Cardiac fibroblast (primary cell): ENCODE measurements around the gene SYTL2.
A peak's percentile ranks its signal among the peaks of the same experiment; 100 is the strongest.

ENCODE experiments used
- DNase-seq, 2 donors: peaks; one replicate each; pipeline versions ENCODE4 v3.0.0 to v3.0.0-alpha.2; 2010; ENCODE audit warnings: low read depth in 2 of 2
- H3K4me3 ChIP-seq, 2 donors: replicated peaks in 1 of 2; 1 replicate in 1 of 2; 2 replicates in 1 of 2; pipeline ENCODE4 v1.5.1; 2011; ENCODE audit warnings: low read depth in 2 of 2, low read length in 2 of 2, mild to moderate bottlenecking in 2 of 2, moderate library complexity in 1 of 2
- TF ChIP-seq, protein P1 (sequence below): IDR thresholded peaks from one replicate; pipeline ENCODE4 v1.5.1; 2011; ENCODE audit warnings: low read depth, mild to moderate bottlenecking, low read length, inconsistent platforms

The SYTL2 gene

DNA sequence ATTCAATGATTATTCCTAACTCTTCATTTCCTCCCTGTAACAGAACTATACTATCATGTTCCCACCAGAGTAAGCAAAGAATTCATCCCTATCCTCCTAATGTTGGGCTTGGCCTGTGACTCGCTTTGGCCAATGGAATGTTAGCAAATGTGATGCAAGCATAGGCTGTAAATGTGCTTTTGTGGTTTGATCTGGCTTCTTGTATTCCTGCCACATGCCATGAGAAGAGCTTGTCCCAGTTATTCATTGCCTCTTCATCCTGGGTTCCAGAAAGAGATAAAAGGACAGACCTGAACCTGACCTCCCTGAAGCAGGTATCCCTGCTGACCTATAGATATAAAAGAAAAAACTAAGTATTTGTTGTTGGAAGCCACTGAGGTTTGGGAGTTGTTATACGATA lies 51.0 kb downstream of the SYTL2 start:
- peak; percentile 58 to 72 for DNase-seq

GRCh38 chr11:85758480-85759039 lies 52.4 kb downstream of the SYTL2 start:
- no peak for DNase-seq
- TF ChIP-seq, protein P1, sequence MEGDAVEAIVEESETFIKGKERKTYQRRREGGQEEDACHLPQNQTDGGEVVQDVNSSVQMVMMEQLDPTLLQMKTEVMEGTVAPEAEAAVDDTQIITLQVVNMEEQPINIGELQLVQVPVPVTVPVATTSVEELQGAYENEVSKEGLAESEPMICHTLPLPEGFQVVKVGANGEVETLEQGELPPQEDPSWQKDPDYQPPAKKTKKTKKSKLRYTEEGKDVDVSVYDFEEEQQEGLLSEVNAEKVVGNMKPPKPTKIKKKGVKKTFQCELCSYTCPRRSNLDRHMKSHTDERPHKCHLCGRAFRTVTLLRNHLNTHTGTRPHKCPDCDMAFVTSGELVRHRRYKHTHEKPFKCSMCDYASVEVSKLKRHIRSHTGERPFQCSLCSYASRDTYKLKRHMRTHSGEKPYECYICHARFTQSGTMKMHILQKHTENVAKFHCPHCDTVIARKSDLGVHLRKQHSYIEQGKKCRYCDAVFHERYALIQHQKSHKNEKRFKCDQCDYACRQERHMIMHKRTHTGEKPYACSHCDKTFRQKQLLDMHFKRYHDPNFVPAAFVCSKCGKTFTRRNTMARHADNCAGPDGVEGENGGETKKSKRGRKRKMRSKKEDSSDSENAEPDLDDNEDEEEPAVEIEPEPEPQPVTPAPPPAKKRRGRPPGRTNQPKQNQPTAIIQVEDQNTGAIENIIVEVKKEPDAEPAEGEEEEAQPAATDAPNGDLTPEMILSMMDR: no peak
- H3K4me3 ChIP-seq: no peak overlapping the region

More for the DNA sequence above, 51.0 kb downstream of the SYTL2 start:
- no peak overlapping the region for H3K4me3 ChIP-seq
- TF ChIP-seq, protein P1: no peak

DNA sequence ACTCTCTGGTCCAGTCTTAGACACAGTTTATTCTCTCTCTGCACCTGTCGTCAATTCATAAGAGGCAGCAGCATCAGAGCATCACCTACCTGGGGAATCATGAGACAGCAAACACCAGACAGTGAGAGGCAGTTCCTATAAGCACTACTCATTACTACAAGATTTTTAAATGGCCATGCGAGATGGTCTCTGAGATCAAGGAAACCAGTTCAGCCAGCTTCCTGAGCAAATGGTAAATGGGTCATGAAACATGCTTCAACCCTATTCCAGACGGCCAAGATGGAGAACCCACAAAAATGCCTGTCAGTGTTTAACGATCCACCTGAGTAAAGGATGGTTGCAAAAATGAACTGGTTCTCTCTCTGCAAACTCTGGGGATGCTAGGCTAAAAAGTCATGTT lies 52.9 kb downstream of the SYTL2 start:
- no peak overlapping the region for H3K4me3 ChIP-seq
- TF ChIP-seq, protein P1: no peak
- no peak for DNase-seq

DNA sequence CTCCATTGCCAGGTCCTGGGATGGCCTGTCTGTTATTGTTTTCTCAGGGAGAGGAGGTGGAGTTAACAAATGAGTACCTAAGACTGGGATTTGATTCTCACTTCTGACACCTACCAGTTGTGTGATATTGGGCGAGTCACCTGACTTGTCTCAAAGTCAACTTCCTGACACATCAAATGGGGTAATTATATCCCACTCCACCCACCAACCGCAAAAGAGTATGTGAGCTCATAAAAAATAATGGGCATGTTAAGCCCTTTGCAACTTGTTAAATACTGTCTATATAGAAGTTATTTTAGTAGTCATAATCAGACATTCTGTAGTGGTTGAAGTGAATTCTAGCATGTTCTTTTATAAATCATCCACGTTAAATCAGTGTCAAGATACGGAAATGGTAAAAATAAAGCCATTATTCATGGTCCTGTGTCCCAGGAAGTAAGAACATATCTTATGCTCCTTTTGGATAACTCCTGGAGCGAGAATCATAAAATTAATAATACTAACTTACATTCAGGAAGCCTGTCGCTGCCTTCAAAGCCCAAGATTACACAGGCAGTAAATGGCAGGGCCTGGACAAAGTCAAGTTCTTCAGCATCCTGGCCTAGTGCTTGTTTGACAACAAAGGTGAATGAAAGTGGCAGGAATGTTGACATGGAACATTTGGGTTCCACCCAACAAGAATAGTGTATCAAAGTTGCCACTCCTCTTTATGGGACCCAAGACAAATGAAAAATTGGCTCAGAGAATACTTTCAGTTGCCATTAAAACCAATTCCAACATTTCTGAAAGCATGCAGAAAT lies 54.3 kb downstream of the SYTL2 start:
- DNase-seq: no peak
- no peak overlapping the region for H3K4me3 ChIP-seq
- TF ChIP-seq, protein P1: no peak

DNA sequence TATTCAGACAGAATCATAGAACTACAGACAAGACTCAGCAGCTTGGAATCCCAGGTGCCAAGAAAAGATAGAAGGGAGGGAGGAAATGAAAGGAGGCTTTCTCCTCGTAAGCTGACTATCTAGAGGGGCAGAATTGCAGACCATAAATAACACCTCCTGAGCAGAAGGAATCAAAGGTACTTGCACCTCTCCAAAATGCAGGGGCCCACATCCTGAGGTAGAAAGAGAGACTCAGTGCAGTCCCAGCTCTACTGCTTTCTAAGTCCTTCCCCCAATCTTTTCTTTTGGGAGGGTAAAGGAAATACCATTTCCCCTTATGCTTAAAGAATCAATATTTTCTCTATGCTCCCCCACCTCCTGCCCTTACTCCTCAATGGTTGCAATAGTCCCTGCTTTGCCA lies 55.2 kb downstream of the SYTL2 start:
- DNase-seq: no peak
- TF ChIP-seq, protein P1: no peak
- no peak overlapping the region for H3K4me3 ChIP-seq

- DNase-seq: peak in 1 of 2 donors; percentile 10
- TF ChIP-seq, protein P1: no peak
- H3K4me3 ChIP-seq: no peak overlapping the region
Measured at GRCh38 chr11:85755285-85755684, 55.7 kb downstream of the SYTL2 start.
